ENCODE measurements around the gene SPAAR.

Gene SPAAR

DNA sequence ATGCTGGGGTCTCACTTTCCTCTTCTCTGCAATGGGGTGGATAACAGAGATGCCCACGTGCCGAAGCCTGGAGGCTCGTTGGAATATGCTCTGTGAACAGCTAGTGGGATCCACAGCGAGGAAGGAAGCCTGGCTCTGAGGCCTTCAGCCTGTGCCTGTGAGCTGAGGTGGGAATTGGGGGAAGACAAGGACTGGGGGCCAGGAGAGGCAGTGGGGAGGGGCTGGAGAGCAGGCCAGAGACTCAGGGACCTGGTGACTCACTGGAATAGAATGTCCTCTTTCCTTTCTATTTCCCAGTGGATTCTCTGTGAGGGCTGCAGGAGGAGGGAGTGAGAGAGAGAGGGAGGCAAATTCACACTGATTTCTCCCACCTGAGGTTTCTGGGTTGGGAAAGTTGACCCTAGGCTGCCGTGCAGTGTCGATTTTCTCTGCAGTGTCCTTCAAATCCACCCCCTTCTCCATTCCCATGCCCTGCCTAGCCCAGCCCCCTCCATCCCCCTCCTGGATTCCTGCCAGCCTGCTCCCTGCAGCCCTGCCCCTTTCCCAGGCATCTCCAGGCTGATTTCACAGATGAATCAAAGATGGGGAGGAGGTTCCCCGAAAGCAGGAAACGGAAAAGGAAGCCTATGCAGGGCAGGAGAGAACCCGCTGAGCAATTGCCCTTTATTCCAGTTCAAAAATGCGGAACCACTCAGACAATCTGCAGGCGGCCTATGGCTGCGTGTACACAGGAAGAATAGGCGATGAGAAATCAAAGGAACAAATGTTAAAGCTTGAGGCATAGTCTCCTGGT is 1.4 kb upstream of the SPAAR start:
- no peak overlapping the region for H3K4me3 ChIP-seq (IDR thresholded peaks at IDR 0.05; ENCODE audit: insufficient read depth, low read depth, low read length)
- TF ChIP-seq, protein P1, sequence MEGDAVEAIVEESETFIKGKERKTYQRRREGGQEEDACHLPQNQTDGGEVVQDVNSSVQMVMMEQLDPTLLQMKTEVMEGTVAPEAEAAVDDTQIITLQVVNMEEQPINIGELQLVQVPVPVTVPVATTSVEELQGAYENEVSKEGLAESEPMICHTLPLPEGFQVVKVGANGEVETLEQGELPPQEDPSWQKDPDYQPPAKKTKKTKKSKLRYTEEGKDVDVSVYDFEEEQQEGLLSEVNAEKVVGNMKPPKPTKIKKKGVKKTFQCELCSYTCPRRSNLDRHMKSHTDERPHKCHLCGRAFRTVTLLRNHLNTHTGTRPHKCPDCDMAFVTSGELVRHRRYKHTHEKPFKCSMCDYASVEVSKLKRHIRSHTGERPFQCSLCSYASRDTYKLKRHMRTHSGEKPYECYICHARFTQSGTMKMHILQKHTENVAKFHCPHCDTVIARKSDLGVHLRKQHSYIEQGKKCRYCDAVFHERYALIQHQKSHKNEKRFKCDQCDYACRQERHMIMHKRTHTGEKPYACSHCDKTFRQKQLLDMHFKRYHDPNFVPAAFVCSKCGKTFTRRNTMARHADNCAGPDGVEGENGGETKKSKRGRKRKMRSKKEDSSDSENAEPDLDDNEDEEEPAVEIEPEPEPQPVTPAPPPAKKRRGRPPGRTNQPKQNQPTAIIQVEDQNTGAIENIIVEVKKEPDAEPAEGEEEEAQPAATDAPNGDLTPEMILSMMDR (conservative IDR thresholded peaks at IDR 0.05; ENCODE audit: low read depth, low read length), result no peak
- H3K79me2 ChIP-seq (ENCODE audit: insufficient read depth, low read depth), result no peaks in the 10 kb centered on the region
- no peak overlapping the region for H3K27ac ChIP-seq
- H4K20me1 ChIP-seq (ENCODE audit: insufficient read depth), result no peaks in the 10 kb centered on the region
- no peak overlapping the region for H2AFZ ChIP-seq (ENCODE audit: low read depth)
- no peaks in the 10 kb centered on the region for H3K36me3 ChIP-seq (ENCODE audit: insufficient read depth)
- no peak overlapping the region for H3K4me2 ChIP-seq
- H3K9ac ChIP-seq, result no peak overlapping the region
- H3K27me3 ChIP-seq (ENCODE audit: insufficient read depth, low read depth), result no peaks in the 10 kb centered on the region
- H3K4me1 ChIP-seq (ENCODE audit: low read depth, poor library complexity, severe bottlenecking), result peaks cover 17% of the 10 kb centered on the region

DNA sequence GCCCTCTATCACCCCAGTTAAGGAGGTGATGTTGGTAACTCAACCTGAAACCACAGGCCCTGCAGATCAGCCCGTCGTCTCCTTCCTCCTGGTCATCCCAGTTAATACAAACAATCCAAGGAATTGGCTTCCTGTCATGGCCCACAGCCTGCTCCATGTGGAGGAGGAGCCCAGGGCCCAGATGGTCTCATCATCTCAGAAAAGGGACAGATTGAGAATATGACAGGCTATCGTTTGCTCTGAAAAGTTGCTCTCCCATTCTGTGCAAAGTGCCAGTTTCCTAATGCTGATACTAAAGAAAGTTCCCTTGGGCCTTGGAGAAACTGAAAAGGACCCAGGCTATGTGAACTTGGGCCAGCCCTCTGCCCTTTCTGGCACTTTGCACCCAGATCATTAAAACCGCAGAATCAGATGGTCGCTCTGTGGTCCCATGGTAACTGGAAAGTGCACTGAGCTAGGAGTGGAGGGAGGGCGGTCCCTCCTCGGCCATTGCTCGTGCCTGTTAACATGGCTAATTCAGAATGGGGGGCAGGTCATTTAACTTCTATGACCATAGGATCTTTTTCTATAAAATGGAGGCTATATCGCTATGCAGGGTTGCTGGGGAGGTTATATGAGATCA is 675 bp upstream of the SPAAR start:
- TF ChIP-seq, protein P1 (conservative IDR thresholded peaks at IDR 0.05; ENCODE audit: low read depth, low read length), result no peak
- no peak overlapping the region for H3K4me3 ChIP-seq (IDR thresholded peaks at IDR 0.05; ENCODE audit: insufficient read depth, low read depth, low read length)
- no peak overlapping the region for H3K9ac ChIP-seq
- H3K4me2 ChIP-seq, result no peak overlapping the region
- no peak overlapping the region for H2AFZ ChIP-seq (ENCODE audit: low read depth)
- no peaks in the 10 kb centered on the region for H4K20me1 ChIP-seq (ENCODE audit: insufficient read depth)
- no peak overlapping the region for H3K27ac ChIP-seq
- peaks cover 13% of the 10 kb centered on the region for H3K4me1 ChIP-seq (ENCODE audit: low read depth, poor library complexity, severe bottlenecking)
- no peaks in the 10 kb centered on the region for H3K79me2 ChIP-seq (ENCODE audit: insufficient read depth, low read depth)
- H3K36me3 ChIP-seq (ENCODE audit: insufficient read depth), result no peaks in the 10 kb centered on the region
- H3K27me3 ChIP-seq (ENCODE audit: insufficient read depth, low read depth), result no peaks in the 10 kb centered on the region

DNA sequence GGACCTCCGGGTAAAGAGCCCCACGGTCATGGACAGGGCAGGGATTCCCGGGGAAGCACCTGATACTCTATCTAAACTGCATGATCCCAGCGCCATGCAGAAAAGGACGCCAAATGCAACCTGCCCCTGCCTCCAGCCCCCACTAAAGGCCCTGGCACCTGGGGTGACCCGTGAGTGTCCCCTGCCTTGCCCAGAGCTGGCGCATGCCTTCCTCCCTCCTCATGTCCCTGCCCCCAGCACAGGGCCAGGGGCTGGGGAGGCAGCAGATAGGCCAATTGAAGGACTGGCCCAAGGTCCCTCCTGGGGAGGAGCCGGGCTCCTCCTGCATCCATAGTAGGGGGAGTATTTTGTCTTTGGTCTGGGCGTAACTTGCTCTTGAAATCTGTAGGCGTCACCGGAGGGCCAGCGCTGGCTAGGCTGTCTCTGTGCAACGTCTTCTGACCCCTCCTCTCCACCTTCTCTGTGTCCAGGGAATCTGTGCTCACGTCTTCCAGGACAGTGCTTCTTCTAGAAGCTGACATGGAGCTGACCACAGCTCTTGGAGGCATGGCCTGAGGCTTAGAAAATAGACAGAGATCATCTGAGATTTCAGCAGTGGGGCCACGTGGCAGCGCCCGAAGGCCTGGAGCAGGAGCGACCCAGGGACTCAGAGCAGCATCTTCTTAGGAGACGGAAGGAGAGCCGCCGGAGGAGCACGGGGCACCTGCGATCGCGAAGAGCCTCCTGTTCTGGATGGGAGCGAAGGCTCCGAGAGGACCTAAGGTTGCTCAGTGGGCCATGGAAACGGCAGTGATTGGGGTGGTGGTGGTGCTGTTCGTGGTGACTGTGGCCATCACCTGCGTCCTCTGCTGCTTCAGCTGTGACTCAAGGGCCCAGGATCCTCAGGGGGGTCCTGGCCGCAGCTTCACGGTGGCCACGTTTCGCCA is 660 bp downstream of the SPAAR start:
- peaks cover 13% of the 10 kb centered on the region for H3K4me1 ChIP-seq (ENCODE audit: low read depth, poor library complexity, severe bottlenecking)

More for the DNA sequence above, 660 bp downstream of the SPAAR start:
- no peak overlapping the region for H3K4me2 ChIP-seq
- peak overlapping the region; percentile 60; the same call in 1 of the 2 replicates for H2AFZ ChIP-seq (ENCODE audit: low read depth)
- TF ChIP-seq, protein P1 (conservative IDR thresholded peaks at IDR 0.05; ENCODE audit: low read depth, low read length), result no peak
- no peaks in the 10 kb centered on the region for H3K27me3 ChIP-seq (ENCODE audit: insufficient read depth, low read depth)
- no peaks in the 10 kb centered on the region for H3K36me3 ChIP-seq (ENCODE audit: insufficient read depth)
- H4K20me1 ChIP-seq (ENCODE audit: insufficient read depth), result no peaks in the 10 kb centered on the region
- no peak overlapping the region for H3K4me3 ChIP-seq (IDR thresholded peaks at IDR 0.05; ENCODE audit: insufficient read depth, low read depth, low read length)
- no peak overlapping the region for H3K9ac ChIP-seq
- H3K27ac ChIP-seq, result no peak overlapping the region
- H3K79me2 ChIP-seq (ENCODE audit: insufficient read depth, low read depth), result no peaks in the 10 kb centered on the region
